ENCODE measurements around the gene NANP.

Gene NANP

DNA sequence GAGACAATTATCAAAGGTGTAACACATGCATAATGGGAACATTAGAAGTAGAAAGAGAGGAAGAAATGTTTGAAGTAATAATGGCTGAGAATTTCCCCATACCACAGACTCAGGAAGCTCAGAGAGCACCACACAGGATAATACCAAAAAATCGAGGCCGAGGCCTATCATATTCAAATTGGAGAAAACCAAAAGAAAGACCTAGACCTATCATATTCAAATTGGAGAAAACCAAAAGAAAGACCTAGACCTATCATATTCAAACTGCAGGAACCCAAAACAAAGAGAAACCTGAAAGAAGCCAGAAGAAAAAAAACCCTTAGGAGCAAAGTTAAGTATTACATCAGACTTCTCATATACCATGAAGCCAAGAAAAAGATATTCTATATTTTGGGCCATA lies 56.5 kb downstream of the NANP start:
- DNase-seq = no peak

DNA sequence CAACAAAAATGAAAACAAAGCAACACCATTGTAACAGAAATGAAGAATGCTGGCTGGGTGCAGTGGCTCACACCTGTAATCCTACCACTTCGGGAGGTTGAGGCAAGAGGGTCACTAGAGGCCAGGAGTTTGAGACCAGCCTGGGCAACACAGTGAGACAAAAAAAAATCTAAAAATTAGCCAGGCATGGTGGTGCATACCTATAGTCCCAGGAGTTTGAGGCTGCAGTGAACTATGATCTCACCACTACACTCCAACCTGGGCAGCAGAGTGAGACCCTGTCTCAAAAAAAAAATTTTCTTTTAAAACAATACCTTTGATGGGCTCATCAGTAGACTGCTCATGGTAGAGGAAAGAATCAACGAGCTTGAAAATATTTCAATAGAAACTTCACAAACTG lies 57.0 kb downstream of the NANP start:
- DNase-seq = no peak

DNA sequence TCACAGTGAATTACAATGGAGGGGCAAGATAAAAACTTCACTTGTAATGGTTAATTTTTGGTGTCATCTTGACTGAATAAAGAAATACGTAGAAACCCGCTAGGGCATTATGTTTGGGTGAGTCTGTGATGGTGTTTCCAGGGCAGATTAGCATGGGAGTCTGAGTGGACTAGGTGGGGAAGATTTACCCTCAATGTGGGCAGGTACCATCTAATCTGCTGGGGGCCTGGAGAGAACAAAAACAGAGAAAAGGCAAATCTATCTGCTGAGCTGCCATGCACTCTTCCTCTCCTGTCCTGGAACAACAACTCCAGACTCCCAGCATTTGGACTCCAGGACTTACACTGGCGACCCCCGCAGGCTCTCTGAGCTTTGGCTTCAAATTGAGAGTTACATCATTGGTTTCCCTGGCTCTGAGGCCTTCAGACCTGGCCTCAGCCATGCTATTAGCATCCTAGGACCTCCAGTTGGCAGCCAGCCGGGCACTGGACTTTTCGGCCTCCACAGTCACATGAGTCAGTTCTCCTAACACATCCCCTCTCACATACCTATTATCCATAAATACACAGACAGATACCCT lies 58.1 kb downstream of the NANP start:
- no peak for DNase-seq

DNA sequence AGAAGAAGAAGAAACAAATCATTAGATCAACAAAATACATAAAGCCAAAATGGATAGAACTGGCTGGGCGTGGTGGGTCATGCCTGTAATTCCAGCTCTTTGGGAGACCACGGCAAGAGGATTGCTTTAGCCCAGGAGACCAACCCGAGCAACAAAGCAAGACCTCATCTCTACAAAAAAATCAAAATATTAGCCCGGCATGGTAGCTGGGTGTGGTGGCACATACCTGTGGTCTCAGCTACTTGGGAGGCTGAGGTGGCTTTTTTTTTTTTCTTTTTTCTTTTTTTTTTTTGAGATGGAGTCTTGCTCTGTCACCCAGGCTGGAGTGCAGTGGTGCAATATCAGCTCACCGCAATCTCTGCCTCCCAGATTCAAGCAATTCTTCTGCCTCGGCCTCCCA lies 59.9 kb downstream of the NANP start:
- no peak for DNase-seq

DNA sequence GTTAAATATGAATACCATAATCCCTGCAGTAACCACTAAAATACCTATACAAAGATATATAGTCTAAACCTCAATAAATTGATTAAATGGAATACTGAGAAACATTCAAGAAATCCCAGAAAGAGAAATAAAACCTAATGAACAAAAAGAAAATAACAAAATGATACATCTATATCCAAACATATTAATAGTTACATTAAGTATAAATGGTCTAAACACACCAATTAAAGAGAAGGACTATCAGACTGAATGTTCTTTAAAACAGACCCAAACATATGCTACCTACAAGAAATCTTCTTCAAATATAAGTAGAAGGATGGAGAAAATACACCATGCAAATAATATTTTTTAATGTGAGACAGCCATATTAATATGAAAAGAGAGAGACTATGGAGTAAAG lies 60.5 kb downstream of the NANP start:
- DNase-seq = no peak
